Measurements from ENCODE around the gene PPIF.

PPIF gene

DNA sequence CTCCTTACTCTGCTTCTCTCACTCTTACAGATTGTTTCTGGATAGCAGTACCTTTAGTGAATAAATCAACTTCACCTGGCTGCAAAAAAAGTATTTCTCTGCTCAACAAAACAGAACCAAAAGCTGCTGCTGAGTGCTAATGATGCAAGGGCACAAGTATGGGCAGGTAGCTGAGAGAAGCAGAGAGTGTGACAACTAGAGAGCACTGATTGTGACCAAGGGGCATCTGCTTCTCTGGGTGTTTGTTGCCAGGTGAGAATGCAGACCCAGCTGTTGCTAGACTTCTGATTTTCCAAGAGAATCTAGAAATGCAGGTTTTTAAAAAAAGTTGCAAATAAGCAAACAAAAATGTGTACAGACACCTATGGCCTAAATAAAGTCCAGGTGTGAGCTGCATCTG, 25.3 kb upstream of the PPIF start (continued):
- TF ChIP-seq BACH2 (CRISPR knock-in tag; IDR thresholded peaks at IDR 0.05; ENCODE audit: borderline replicate concordance) = no peak

DNA sequence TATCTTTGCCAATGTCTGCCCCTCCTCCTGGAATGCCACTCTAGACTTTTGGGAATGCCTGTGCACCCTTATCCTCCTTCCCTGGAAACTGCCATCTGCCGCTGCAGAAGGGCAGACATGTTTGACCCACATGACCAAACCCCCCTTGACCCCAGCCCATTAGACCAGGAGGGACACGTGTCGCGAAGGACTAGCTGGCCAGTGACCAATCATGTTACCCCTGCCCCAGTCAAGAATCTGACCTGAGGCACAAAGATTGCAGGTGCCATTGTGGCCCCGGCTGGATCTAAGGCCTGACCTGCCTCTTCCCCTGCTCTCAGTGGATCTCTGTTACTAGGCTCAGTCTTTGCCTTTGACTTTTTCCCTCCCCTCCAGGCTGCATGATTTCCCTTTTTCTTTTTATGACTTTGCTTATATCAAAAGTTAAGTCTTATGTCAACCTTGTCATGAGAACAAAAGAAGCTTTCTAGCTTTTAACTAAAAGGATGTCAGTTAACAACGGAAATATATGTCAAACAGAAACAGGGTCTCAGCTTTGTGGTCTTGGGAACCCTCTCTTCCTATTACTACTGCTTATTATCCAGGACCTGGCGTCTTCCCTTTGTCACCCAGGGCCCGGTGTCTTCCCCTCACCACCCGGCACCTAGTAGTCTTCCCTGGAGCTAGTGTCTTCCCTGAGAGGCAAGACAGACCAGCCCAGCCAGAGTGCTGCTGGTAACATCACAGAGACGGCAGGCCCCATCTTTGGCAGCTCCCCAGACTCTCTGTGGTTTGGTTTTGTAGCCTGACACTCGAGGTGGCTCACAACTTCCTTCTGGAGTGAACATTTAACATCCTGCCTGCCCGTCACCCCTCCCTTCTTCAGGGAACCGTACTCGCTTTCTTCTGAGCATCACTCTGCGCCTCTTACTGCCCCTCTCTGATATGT, 24.4 kb upstream of the PPIF start:
- no peak for TF ChIP-seq OSR1 (CRISPR knock-in tag; IDR thresholded peaks at IDR 0.05)
- TF ChIP-seq, protein P1, sequence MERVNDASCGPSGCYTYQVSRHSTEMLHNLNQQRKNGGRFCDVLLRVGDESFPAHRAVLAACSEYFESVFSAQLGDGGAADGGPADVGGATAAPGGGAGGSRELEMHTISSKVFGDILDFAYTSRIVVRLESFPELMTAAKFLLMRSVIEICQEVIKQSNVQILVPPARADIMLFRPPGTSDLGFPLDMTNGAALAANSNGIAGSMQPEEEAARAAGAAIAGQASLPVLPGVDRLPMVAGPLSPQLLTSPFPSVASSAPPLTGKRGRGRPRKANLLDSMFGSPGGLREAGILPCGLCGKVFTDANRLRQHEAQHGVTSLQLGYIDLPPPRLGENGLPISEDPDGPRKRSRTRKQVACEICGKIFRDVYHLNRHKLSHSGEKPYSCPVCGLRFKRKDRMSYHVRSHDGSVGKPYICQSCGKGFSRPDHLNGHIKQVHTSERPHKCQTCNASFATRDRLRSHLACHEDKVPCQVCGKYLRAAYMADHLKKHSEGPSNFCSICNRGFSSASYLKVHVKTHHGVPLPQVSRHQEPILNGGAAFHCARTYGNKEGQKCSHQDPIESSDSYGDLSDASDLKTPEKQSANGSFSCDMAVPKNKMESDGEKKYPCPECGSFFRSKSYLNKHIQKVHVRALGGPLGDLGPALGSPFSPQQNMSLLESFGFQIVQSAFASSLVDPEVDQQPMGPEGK (CRISPR knock-in tag; IDR thresholded peaks at IDR 0.05; ENCODE audit: borderline replicate concordance) = no peak
- no peak for TF ChIP-seq GLIS3 (CRISPR knock-in tag; IDR thresholded peaks at IDR 0.05)
- no peak for TF ChIP-seq TOX (CRISPR knock-in tag; IDR thresholded peaks at IDR 0.05; ENCODE audit: borderline replicate concordance)
- TF ChIP-seq CSDC2 (CRISPR knock-in tag; IDR thresholded peaks at IDR 0.05) = no peak
- no peak for TF ChIP-seq TCF4 (CRISPR knock-in tag; IDR thresholded peaks at IDR 0.05; ENCODE audit: borderline replicate concordance)
- no peak for TF ChIP-seq SNAI2 (CRISPR knock-in tag; IDR thresholded peaks at IDR 0.05)
- no peak for TF ChIP-seq ARNTL (CRISPR knock-in tag; IDR thresholded peaks at IDR 0.05; ENCODE audit: borderline replicate concordance, low read depth)
- TF ChIP-seq RARB (CRISPR knock-in tag; IDR thresholded peaks at IDR 0.05) = no peak
- TF ChIP-seq, protein P2, sequence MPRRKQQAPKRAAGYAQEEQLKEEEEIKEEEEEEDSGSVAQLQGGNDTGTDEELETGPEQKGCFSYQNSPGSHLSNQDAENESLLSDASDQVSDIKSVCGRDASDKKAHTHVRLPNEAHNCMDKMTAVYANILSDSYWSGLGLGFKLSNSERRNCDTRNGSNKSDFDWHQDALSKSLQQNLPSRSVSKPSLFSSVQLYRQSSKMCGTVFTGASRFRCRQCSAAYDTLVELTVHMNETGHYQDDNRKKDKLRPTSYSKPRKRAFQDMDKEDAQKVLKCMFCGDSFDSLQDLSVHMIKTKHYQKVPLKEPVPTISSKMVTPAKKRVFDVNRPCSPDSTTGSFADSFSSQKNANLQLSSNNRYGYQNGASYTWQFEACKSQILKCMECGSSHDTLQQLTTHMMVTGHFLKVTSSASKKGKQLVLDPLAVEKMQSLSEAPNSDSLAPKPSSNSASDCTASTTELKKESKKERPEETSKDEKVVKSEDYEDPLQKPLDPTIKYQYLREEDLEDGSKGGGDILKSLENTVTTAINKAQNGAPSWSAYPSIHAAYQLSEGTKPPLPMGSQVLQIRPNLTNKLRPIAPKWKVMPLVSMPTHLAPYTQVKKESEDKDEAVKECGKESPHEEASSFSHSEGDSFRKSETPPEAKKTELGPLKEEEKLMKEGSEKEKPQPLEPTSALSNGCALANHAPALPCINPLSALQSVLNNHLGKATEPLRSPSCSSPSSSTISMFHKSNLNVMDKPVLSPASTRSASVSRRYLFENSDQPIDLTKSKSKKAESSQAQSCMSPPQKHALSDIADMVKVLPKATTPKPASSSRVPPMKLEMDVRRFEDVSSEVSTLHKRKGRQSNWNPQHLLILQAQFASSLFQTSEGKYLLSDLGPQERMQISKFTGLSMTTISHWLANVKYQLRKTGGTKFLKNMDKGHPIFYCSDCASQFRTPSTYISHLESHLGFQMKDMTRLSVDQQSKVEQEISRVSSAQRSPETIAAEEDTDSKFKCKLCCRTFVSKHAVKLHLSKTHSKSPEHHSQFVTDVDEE (CRISPR knock-in tag; IDR thresholded peaks at IDR 0.05) = no peak
- TF ChIP-seq, protein P3, sequence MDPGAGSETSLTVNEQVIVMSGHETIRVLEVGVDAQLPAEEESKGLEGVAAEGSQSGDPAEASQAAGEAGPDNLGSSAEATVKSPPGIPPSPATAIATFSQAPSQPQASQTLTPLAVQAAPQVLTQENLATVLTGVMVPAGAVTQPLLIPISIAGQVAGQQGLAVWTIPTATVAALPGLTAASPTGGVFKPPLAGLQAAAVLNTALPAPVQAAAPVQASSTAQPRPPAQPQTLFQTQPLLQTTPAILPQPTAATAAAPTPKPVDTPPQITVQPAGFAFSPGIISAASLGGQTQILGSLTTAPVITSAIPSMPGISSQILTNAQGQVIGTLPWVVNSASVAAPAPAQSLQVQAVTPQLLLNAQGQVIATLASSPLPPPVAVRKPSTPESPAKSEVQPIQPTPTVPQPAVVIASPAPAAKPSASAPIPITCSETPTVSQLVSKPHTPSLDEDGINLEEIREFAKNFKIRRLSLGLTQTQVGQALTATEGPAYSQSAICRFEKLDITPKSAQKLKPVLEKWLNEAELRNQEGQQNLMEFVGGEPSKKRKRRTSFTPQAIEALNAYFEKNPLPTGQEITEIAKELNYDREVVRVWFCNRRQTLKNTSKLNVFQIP (CRISPR knock-in tag; IDR thresholded peaks at IDR 0.05; ENCODE audit: borderline replicate concordance, low read depth) = no peak
- TF ChIP-seq ZFP30 (CRISPR knock-in tag; IDR thresholded peaks at IDR 0.05) = no peak
- TF ChIP-seq, protein P4, sequence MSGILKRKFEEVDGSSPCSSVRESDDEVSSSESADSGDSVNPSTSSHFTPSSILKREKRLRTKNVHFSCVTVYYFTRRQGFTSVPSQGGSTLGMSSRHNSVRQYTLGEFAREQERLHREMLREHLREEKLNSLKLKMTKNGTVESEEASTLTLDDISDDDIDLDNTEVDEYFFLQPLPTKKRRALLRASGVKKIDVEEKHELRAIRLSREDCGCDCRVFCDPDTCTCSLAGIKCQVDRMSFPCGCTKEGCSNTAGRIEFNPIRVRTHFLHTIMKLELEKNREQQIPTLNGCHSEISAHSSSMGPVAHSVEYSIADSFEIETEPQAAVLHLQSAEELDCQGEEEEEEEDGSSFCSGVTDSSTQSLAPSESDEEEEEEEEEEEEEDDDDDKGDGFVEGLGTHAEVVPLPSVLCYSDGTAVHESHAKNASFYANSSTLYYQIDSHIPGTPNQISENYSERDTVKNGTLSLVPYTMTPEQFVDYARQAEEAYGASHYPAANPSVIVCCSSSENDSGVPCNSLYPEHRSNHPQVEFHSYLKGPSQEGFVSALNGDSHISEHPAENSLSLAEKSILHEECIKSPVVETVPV (CRISPR knock-in tag; IDR thresholded peaks at IDR 0.05) = no peak
- no peak for TF ChIP-seq ISL1 (CRISPR knock-in tag; IDR thresholded peaks at IDR 0.05)
- no peak for TF ChIP-seq ZC3H10 (CRISPR knock-in tag; IDR thresholded peaks at IDR 0.05)
- TF ChIP-seq ZNF8 (CRISPR knock-in tag; IDR thresholded peaks at IDR 0.05) = no peak
- TF ChIP-seq, protein P5, sequence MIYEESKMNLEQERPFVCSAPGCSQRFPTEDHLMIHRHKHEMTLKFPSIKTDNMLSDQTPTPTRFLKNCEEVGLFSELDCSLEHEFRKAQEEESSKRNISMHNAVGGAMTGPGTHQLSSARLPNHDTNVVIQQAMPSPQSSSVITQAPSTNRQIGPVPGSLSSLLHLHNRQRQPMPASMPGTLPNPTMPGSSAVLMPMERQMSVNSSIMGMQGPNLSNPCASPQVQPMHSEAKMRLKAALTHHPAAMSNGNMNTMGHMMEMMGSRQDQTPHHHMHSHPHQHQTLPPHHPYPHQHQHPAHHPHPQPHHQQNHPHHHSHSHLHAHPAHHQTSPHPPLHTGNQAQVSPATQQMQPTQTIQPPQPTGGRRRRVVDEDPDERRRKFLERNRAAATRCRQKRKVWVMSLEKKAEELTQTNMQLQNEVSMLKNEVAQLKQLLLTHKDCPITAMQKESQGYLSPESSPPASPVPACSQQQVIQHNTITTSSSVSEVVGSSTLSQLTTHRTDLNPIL (CRISPR knock-in tag; IDR thresholded peaks at IDR 0.05; ENCODE audit: low read depth) = no peak
- TF ChIP-seq ESRRG (CRISPR knock-in tag; IDR thresholded peaks at IDR 0.05) = no peak
- no peak for TF ChIP-seq ZFP3 (CRISPR knock-in tag; IDR thresholded peaks at IDR 0.05)
- peak; percentile 80 for ATAC-seq

DNA sequence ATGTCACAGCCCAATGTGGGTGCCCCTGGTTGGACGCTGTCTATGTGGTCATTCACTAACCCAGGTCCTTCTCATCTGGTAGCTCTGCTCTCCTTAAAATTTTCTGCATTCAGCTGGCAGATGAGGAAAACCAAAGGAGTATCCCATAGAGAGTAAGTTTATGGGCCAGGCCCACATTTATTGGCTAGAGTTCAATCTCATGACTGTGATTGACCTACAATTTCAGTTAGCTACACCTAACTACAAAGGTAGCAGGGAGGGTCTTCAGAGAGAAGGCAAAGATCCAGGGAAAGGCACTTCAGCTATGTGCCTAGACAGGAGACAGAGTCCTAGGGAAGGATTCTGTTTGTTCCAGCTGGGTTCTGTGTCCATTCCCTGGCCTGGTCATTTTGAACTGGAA, 23.7 kb upstream of the PPIF start:
- ATAC-seq = no peak
- TF ChIP-seq, protein P4 (CRISPR knock-in tag; IDR thresholded peaks at IDR 0.05) = no peak
- TF ChIP-seq TCF4 (CRISPR knock-in tag; IDR thresholded peaks at IDR 0.05; ENCODE audit: borderline replicate concordance) = no peak
- no peak for TF ChIP-seq BACH2 (CRISPR knock-in tag; IDR thresholded peaks at IDR 0.05; ENCODE audit: borderline replicate concordance)
- TF ChIP-seq, protein P3 (CRISPR knock-in tag; IDR thresholded peaks at IDR 0.05; ENCODE audit: borderline replicate concordance, low read depth) = no peak
- no peak for TF ChIP-seq SNAI2 (CRISPR knock-in tag; IDR thresholded peaks at IDR 0.05)
- TF ChIP-seq ZNF70 (CRISPR knock-in tag; IDR thresholded peaks at IDR 0.05) = no peak
- TF ChIP-seq, protein P1 (CRISPR knock-in tag; IDR thresholded peaks at IDR 0.05; ENCODE audit: borderline replicate concordance) = no peak
- TF ChIP-seq ZFP3 (CRISPR knock-in tag; IDR thresholded peaks at IDR 0.05) = no peak
- no peak for TF ChIP-seq ZFP30 (CRISPR knock-in tag; IDR thresholded peaks at IDR 0.05)
- no peak for TF ChIP-seq GLIS3 (CRISPR knock-in tag; IDR thresholded peaks at IDR 0.05)
- TF ChIP-seq ZNF565 (CRISPR knock-in tag; conservative IDR thresholded peaks at IDR 0.05; ENCODE audit: low read depth) = no peak
